Activated CD4-positive, alpha-beta T cell treated with anti-CD3 and anti-CD28 coated beads for 48 hours (primary cell): Measurements from ENCODE around the gene GABPB1.

ENCODE experiments used
- DNase-seq: peaks from one replicate; pipeline ENCODE4 v3.0.0-alpha.2; 2020

Gene GABPB1

DNA sequence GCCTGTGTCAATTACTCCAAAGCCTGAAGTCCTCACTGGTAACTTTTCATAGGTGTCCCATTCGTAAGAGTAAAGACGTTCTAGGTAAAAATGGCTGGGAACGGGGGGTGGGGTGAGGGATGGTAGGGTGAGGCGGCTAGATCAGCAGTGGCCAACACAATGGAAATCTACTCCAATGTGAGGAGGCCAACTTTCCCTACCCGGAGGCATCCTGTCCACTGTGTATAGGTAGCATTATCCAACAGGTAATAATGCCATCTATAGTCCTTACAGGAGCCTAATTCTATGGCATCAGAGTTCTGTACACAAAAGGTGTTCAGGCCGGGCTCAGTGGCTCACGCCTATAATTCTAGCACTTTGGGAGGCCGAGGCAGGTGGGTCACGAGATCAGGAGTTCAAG, 118.6 kb downstream of the GABPB1 start:
- no peak for DNase-seq

GRCh38 chr15:50235794-50236193, 119.2 kb downstream of the GABPB1 start:
- no peak for DNase-seq

- DNase-seq = no peak
Observed at GRCh38 chr15:50234764-50235163, 120.2 kb downstream of the GABPB1 start.

GRCh38 chr15:50233192-50233736, 121.7 kb downstream of the GABPB1 start:
- DNase-seq = no peak

- DNase-seq = no peak
Observed at GRCh38 chr15:50232791-50233190, 122.2 kb downstream of the GABPB1 start.

GRCh38 chr15:50231761-50232160, 123.2 kb downstream of the GABPB1 start:
- no peak for DNase-seq

DNA sequence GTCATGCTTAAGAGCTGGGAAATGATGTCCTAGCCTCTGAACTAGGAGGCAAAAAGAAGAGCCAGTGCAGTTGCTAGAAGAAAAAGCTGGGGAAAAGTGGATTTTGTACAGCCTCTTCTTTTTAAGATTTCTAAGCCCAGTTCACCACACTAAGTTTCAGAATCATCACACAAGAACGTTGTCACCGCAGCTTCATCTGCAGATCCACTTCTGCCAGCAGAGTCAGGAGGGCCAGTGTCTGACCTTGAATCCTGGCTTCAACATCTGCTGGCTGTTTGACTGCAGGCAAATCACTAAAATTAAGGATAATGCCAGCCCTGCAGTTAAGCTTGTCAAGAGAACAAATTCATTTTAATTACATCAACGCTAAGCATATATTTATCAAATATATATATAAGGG, 125.7 kb downstream of the GABPB1 start:
- no peak for DNase-seq

GRCh38 chr15:50228866-50229265, 126.1 kb downstream of the GABPB1 start:
- DNase-seq = no peak

- DNase-seq = no peak
Observed at GRCh38 chr15:50227076-50227475, 127.9 kb downstream of the GABPB1 start.

DNA sequence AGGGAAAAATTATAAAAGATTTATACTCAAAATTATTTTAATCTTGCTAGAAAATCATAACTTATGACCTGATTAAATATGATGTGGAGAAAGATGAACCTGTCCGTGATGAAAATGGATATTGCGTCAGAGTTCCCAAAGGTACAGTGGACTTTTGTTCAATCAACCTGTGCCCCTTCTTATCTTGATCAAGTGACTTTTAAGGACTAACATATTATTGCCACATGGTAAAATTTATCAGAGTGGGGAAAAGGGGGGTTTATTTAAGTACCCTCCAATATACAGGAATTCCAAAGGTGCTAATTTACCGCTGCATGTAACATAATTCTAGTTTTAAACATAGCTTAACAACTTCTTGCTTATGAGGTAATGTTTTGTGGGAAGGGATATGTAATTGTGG, 129.1 kb downstream of the GABPB1 start:
- no peak for DNase-seq
